Activated CD8-positive, alpha-beta T cell treated with anti-CD3 and anti-CD28 coated beads for 36 hours (primary cell): ENCODE data around the gene BMX. TPM values are rescaled to one million over a fixed set of nuclear protein-coding genes. Genes with fewer than 3 reads are reported as not detected.

Experiments
- ATAC-seq: fragments of 200-7000 bp; cut with Tn5 transposase; one replicate; pipeline ENCODE4 v1.10.0; 2021; ENCODE audit warnings: mild to moderate bottlenecking, moderate library complexity
- CTCF ChIA-PET: fragments of 350-600 bp; sonication (Branson Sonifier 250); formaldehyde crosslinking; loops from one replicate; lab custom pipeline; 2021; ENCODE audit warnings: antibody characterized with exemption; lab: Charles Lee
- POLR2A ChIA-PET: fragments of 350-600 bp; sonication (Branson Sonifier 250); formaldehyde crosslinking; loops from one replicate; lab custom pipeline; 2021; ENCODE audit warnings: antibody characterized with exemption; lab: Charles Lee
- DNase-seq: peaks from one replicate; pipeline ENCODE4 v3.0.0-alpha.2; 2020
- H3K27ac Mint-ChIP-seq: one replicate; pipeline ENCODE4 v1.8.0; 2021; ENCODE audit warnings: mild to moderate bottlenecking, mixed read lengths
- H3K27me3 Mint-ChIP-seq: one replicate; pipeline ENCODE4 v1.8.0; 2021; ENCODE audit warnings: mixed read lengths
- H3K36me3 Mint-ChIP-seq: one replicate; pipeline ENCODE4 v1.8.0; 2021; ENCODE audit warnings: low read depth, mixed read lengths
- H3K4me1 Mint-ChIP-seq: one replicate; pipeline ENCODE4 v1.8.0; 2021; ENCODE audit warnings: low read depth, mixed read lengths
- H3K4me3 Mint-ChIP-seq: one replicate; pipeline ENCODE4 v1.8.0; 2021; ENCODE audit warnings: mild to moderate bottlenecking, moderate library complexity, mixed read lengths
- H3K9me3 Mint-ChIP-seq: one replicate; pipeline ENCODE4 v1.8.0; 2021; ENCODE audit warnings: mixed read lengths
- CTCF ChIP-seq: fragments of 200-600 bp; IDR thresholded peaks from one replicate; pipeline ENCODE4 v1.8.0; 2022; ENCODE audit warnings: antibody characterized with exemption, mild to moderate bottlenecking
- intact Hi-C: fragments of 100-400 bp; cut with micrococcal nuclease; formaldehyde crosslinking; loops from one replicate; pipeline ENCODE4 v1.10.0; 2022
- total RNA-seq, 2 experiments: library from RNA; stranded (reverse); gene quantifications; one replicate each; pipeline ENCODE4 v1.2.3, GENCODE V29; 2021

Gene BMX
- total RNA-seq, 2 experiments from 2014 or later = not detected

- TF ChIP-seq CTCF = no peak
- Mint-ChIP-seq H3K27ac (no peak overlapping the region), H3K36me3 (no peaks in the 10 kb centered on the region), H3K4me3 (no peak overlapping the region), H3K27me3 (peaks cover 5% of the 10 kb centered on the region), H3K9me3 (no peaks in the 10 kb centered on the region), H3K4me1 (no peaks in the 10 kb centered on the region)
- ATAC-seq = no peak
- intact Hi-C loops = no loop called here
- no peak for DNase-seq
- CTCF ChIA-PET = interaction anchor here (1.2 to 4.5 kb wide), 3 partner anchors 8 to 131 kb away, joined by 3 to 15 read pairs (median 6); partner anchors contain the start of gene PIR
- POLR2A ChIA-PET = no interaction called here
These were observed 899 bp downstream of the BMX start for GRCh38 chrX:15501506-15501905.

- H3K27ac Mint-ChIP-seq = no peak overlapping the region
- POLR2A ChIA-PET = no interaction called here
- no peaks in the 10 kb centered on the region for H3K9me3 Mint-ChIP-seq
- H3K4me1 Mint-ChIP-seq = no peaks in the 10 kb centered on the region
- no peaks in the 10 kb centered on the region for H3K36me3 Mint-ChIP-seq
- no peak for TF ChIP-seq CTCF
- H3K4me3 Mint-ChIP-seq = no peak overlapping the region
- CTCF ChIA-PET = no interaction called here
- intact Hi-C loops = no loop called here
- H3K27me3 Mint-ChIP-seq = peaks cover 5% of the 10 kb centered on the region
- no peak for DNase-seq
- ATAC-seq = no peak
These were observed 4.1 kb downstream of the BMX start for GRCh38 chrX:15504661-15505060.

GRCh38 chrX:15505101-15505500, 4.5 kb downstream of the BMX start:
- TF ChIP-seq CTCF = no peak
- H3K27ac Mint-ChIP-seq = no peak overlapping the region
- no peak for DNase-seq
- ChIA-PET CTCF (no interaction called here), POLR2A (no interaction called here)
- no peak for ATAC-seq
- H3K9me3 Mint-ChIP-seq = no peaks in the 10 kb centered on the region
- no peaks in the 10 kb centered on the region for H3K36me3 Mint-ChIP-seq
- H3K27me3 Mint-ChIP-seq = peaks cover 5% of the 10 kb centered on the region
- H3K4me3 Mint-ChIP-seq = no peak overlapping the region
- no peaks in the 10 kb centered on the region for H3K4me1 Mint-ChIP-seq
- intact Hi-C loops = no loop called here

GRCh38 chrX:15507005-15507404, 6.4 kb downstream of the BMX start:
- intact Hi-C loops = no loop called here
- H3K27me3 Mint-ChIP-seq = peaks cover 5% of the 10 kb centered on the region
- DNase-seq = no peak
- no peaks in the 10 kb centered on the region for H3K9me3 Mint-ChIP-seq
- no peak for TF ChIP-seq CTCF
- no peak for ATAC-seq
- no peaks in the 10 kb centered on the region for H3K4me1 Mint-ChIP-seq
- no peak overlapping the region for H3K4me3 Mint-ChIP-seq
- ChIA-PET POLR2A (no interaction called here), CTCF (interaction anchor here (0.6 to 1.3 kb wide), 2 partner anchors 11 to 58 kb away, joined by 3 read pairs; no protein-coding TSS in a partner anchor)
- no peaks in the 10 kb centered on the region for H3K36me3 Mint-ChIP-seq
- no peak overlapping the region for H3K27ac Mint-ChIP-seq

GRCh38 chrX:15509845-15510244, 9.2 kb downstream of the BMX start:
- H3K27me3 Mint-ChIP-seq = peaks cover 1% of the 10 kb centered on the region
- no peak for DNase-seq
- no peaks in the 10 kb centered on the region for H3K9me3 Mint-ChIP-seq
- intact Hi-C loops = no loop called here
- no peaks in the 10 kb centered on the region for H3K36me3 Mint-ChIP-seq
- ATAC-seq = no peak
- no peak overlapping the region for H3K4me3 Mint-ChIP-seq
- ChIA-PET CTCF (no interaction called here), POLR2A (no interaction called here)
- no peak for TF ChIP-seq CTCF
- no peaks in the 10 kb centered on the region for H3K4me1 Mint-ChIP-seq
- no peak overlapping the region for H3K27ac Mint-ChIP-seq
